H1 (cell line): Measurements from ENCODE around the gene RCE1. TPM values are rescaled to one million over a fixed set of nuclear protein-coding genes. Genes with fewer than 3 reads are reported as not detected.

ENCODE experiments used
- CTCF ChIA-PET: fragments of 300-600 bp; sonication (Branson Sonifier 250); formaldehyde crosslinking; loops from one replicate; lab custom pipeline; 2021; ENCODE audit not compliant: partially characterized antibody; lab: Charles Lee
- POLR2A ChIA-PET: fragments of 300-600 bp; sonication (Branson Sonifier 250); formaldehyde crosslinking; loops from one replicate; lab custom pipeline; 2021; ENCODE audit warnings: inconsistent platforms; ENCODE audit not compliant: partially characterized antibody; lab: Charles Lee
- DNase-seq, 2 experiments: peaks; one replicate each; pipeline versions ENCODE4 v3.0.0 to v3.0.0-alpha.2; 2010 to 2022; ENCODE audit warnings: low spot score in 2 of 2, low read depth in 1 of 2, mixed read lengths in 1 of 2
- FAIRE-seq: peaks from 2 replicates; lab custom pipeline; 2011; peaks lifted over from hg19 to GRCh38; lab: Jason Lieb, UNC
- H2AFZ ChIP-seq: 2 replicates; pipeline ENCODE4 v1.8.1; 2012; ENCODE audit warnings: low read length, inconsistent platforms
- H2AK5ac ChIP-seq: 2 replicates; pipeline ENCODE4 v1.6.1; 2013; ENCODE audit warnings: low read depth, low read length
- H2BK120ac ChIP-seq: replicated peaks from 2 replicates; pipeline ENCODE3; 2013; ENCODE audit warnings: low read depth, low read length, inconsistent platforms
- H2BK12ac ChIP-seq: 2 replicates; pipeline ENCODE4 v1.6.1; 2013; ENCODE audit warnings: low read depth, low read length
- H2BK15ac ChIP-seq: 2 replicates; pipeline ENCODE4 v1.6.1; 2013; ENCODE audit warnings: low read length
- H2BK20ac ChIP-seq: 2 replicates; pipeline ENCODE4 v1.6.1; 2013; ENCODE audit warnings: low read length
- H2BK5ac ChIP-seq: 2 replicates; pipeline ENCODE4 v1.6.1; 2013; ENCODE audit warnings: low read depth, low read length
- H3K14ac ChIP-seq: 2 replicates; pipeline ENCODE4 v1.6.1; 2013; ENCODE audit warnings: inconsistent platforms; ENCODE audit not compliant: insufficient read length
- H3K18ac ChIP-seq: 2 replicates; pipeline ENCODE4 v1.6.1; 2013; ENCODE audit warnings: low read length; ENCODE audit errors: extremely low read depth
- H3K23ac ChIP-seq: 2 replicates; pipeline ENCODE4 v1.6.1; 2013; ENCODE audit warnings: inconsistent platforms; ENCODE audit not compliant: insufficient read length
- H3K23me2 ChIP-seq: 2 replicates; pipeline ENCODE4 v1.6.1; 2013; ENCODE audit warnings: low read depth, low read length
- H3K27ac ChIP-seq: 2 replicates; pipeline ENCODE4 v1.6.1; 2011; ENCODE audit warnings: low read depth, low read length, inconsistent platforms
- H3K27me3 ChIP-seq, 4 experiments: replicated peaks in 1 of 4; 1 replicate in 1 of 4; 2 replicates in 3 of 4; pipeline versions ENCODE4 v1.6.1 to v1.8.1; 2011 to 2013; ENCODE audit warnings: low read length in 3 of 4, mild to moderate bottlenecking in 3 of 4, inconsistent platforms in 2 of 4, mixed read lengths in 2 of 4, moderate library complexity in 1 of 4; ENCODE audit not compliant: control insufficient read depth in 3 of 4, insufficient read depth in 3 of 4; ENCODE audit errors: extremely low read depth in 1 of 4
- H3K36me3 ChIP-seq, 4 experiments: 2 replicates each; pipeline versions ENCODE4 v1.6.1 to v1.8.1; 2011 to 2013; ENCODE audit warnings: mild to moderate bottlenecking in 4 of 4, low read length in 3 of 4, moderate library complexity in 2 of 4, control low read depth in 1 of 4, inconsistent platforms in 1 of 4; ENCODE audit not compliant: insufficient read depth in 4 of 4, control insufficient read depth in 2 of 4
- H3K4ac ChIP-seq: replicated peaks from 2 replicates; pipeline ENCODE3; 2013; ENCODE audit warnings: low read length, low read depth, mixed read lengths, inconsistent platforms; ENCODE audit not compliant: insufficient read length
- H3K4me1 ChIP-seq, 4 experiments: replicated peaks in 1 of 4; 1 replicate in 1 of 4; 2 replicates in 3 of 4; pipeline versions ENCODE4 v1.6.1 to v1.8.1; 2011 to 2013; ENCODE audit warnings: low read length in 3 of 4, inconsistent platforms in 2 of 4, mixed read lengths in 1 of 4; ENCODE audit not compliant: insufficient read depth in 4 of 4, control insufficient read depth in 3 of 4
- H3K4me2 ChIP-seq, 2 experiments: 2 replicates each; pipeline versions ENCODE4 v1.6.1 to v1.8.1; 2011 to 2013; ENCODE audit warnings: low read depth in 2 of 2, low read length in 2 of 2, control low read depth in 1 of 2, inconsistent platforms in 1 of 2, mild to moderate bottlenecking in 1 of 2; ENCODE audit not compliant: insufficient read depth in 1 of 2
- H3K4me3 ChIP-seq, 4 experiments: fragments of 200-600, 300-600 bp in 1 of 4; sonication (generic), shearing (Covaris generic), sonication (Bioruptor Twin) in 1 of 4; 2 replicates each; pipeline versions ENCODE4 v1.5.1 to v1.8.1; 2011 to 2016; ENCODE audit warnings: low read length in 4 of 4, low read depth in 3 of 4, control low read depth in 2 of 4, inconsistent platforms in 2 of 4, mild to moderate bottlenecking in 2 of 4, mixed read lengths in 1 of 4, moderate library complexity in 1 of 4; ENCODE audit not compliant: insufficient read depth in 2 of 4; ENCODE audit errors: extremely low read depth in 1 of 4
- H3K56ac ChIP-seq: replicated peaks from 2 replicates; pipeline ENCODE3; 2013; ENCODE audit warnings: low read depth, mild to moderate bottlenecking, mixed read lengths, low read length, inconsistent platforms; ENCODE audit not compliant: insufficient read length
- H3K79me1 ChIP-seq: 2 replicates; pipeline ENCODE4 v1.6.1; 2013; ENCODE audit warnings: low read depth, low read length, control low read depth
- H3K79me2 ChIP-seq, 2 experiments: 2 replicates each; pipeline versions ENCODE4 v1.6.1 to v1.8.1; 2012 to 2013; ENCODE audit warnings: low read length in 2 of 2, mild to moderate bottlenecking in 2 of 2, inconsistent platforms in 1 of 2; ENCODE audit not compliant: insufficient read depth in 2 of 2, control insufficient read depth in 1 of 2
- H3K9ac ChIP-seq, 4 experiments: replicated peaks in 1 of 4; 1 replicate in 1 of 4; 2 replicates in 3 of 4; pipeline versions ENCODE4 v1.6.1 to v1.8.1; 2011 to 2013; ENCODE audit warnings: low read depth in 3 of 4, low read length in 3 of 4, control low read depth in 2 of 4, mild to moderate bottlenecking in 2 of 4, moderate library complexity in 2 of 4, inconsistent platforms in 1 of 4; ENCODE audit errors: extremely low read depth in 1 of 4
- H3K9me3 ChIP-seq, 2 experiments: 2 replicates each; pipeline versions ENCODE4 v1.6.1 to v1.8.1; 2012 to 2013; ENCODE audit warnings: mild to moderate bottlenecking in 2 of 2, moderate library complexity in 2 of 2, control low read depth in 1 of 2, inconsistent platforms in 1 of 2, low read depth in 1 of 2, low read length in 1 of 2, mixed read lengths in 1 of 2; ENCODE audit not compliant: insufficient read depth in 2 of 2
- H4K20me1 ChIP-seq, 2 experiments: replicated peaks in 1 of 2; 2 replicates each; pipeline versions ENCODE3 to v1.8.1; 2011 to 2013; ENCODE audit warnings: inconsistent platforms in 2 of 2, low read length in 2 of 2, mild to moderate bottlenecking in 1 of 2; ENCODE audit not compliant: insufficient read depth in 2 of 2, control insufficient read depth in 1 of 2
- H4K5ac ChIP-seq: 2 replicates; pipeline ENCODE4 v1.6.1; 2013; ENCODE audit warnings: low read length, low read depth, mixed read lengths, inconsistent platforms; ENCODE audit not compliant: insufficient read length
- H4K8ac ChIP-seq: 2 replicates; pipeline ENCODE4 v1.8.0; 2013; ENCODE audit warnings: mild to moderate bottlenecking, moderate library complexity, low read length, inconsistent platforms; ENCODE audit not compliant: insufficient read depth; ENCODE audit errors: extremely low read depth
- H4K91ac ChIP-seq: replicated peaks from 2 replicates; pipeline ENCODE3; 2013; ENCODE audit warnings: low read length, mixed read lengths, inconsistent platforms; ENCODE audit not compliant: insufficient read length
- ASH2L ChIP-seq: fragments of 200-600, 300-600 bp; sonication (generic); IDR thresholded peaks from one replicate; pipeline ENCODE4 v1.7.1; 2017; ENCODE audit warnings: low read length
- ATF3 ChIP-seq: IDR thresholded peaks from 2 replicates; pipeline ENCODE4 v1.6.1; 2011; ENCODE audit warnings: low read depth, mild to moderate bottlenecking, low read length; ENCODE audit not compliant: insufficient read depth
- CBX5 ChIP-seq: fragments of 300-800, 300-1000 bp; sonication (generic); IDR thresholded peaks from 2 replicates; pipeline ENCODE4 v1.7.1; 2016; ENCODE audit warnings: antibody characterized with exemption, low read length, low read depth
- CEBPB ChIP-seq: IDR thresholded peaks from 2 replicates; pipeline ENCODE4 v1.6.1; 2012; ENCODE audit warnings: low read depth, low read length
- CREB1 ChIP-seq: IDR thresholded peaks from 2 replicates; pipeline ENCODE4 v1.6.1; 2012; ENCODE audit warnings: inconsistent platforms
- FOSL1 ChIP-seq: IDR thresholded peaks from 2 replicates; pipeline ENCODE4 v1.6.1; 2011; ENCODE audit warnings: mild to moderate bottlenecking, low read depth, low read length, moderate library complexity; ENCODE audit not compliant: insufficient read depth
- HDAC2 ChIP-seq, 2 experiments: fragments of 300-600 bp in 1 of 2; sonication (generic) in 1 of 2; IDR thresholded peaks; 2 replicates each; pipeline ENCODE4 v1.6.1; 2011 to 2012; ENCODE audit warnings: low read depth in 2 of 2, low read length in 2 of 2, mild to moderate bottlenecking in 2 of 2, moderate library complexity in 2 of 2, borderline replicate concordance in 1 of 2, inconsistent platforms in 1 of 2
- RBBP5 ChIP-seq: IDR thresholded peaks from 2 replicates; pipeline ENCODE4 v1.7.1; 2012; ENCODE audit warnings: low read depth, mild to moderate bottlenecking, inconsistent platforms, low read length, moderate library complexity, borderline replicate concordance
- RFX5 ChIP-seq: IDR thresholded peaks from 2 replicates; pipeline ENCODE4 v1.6.1; 2011; ENCODE audit warnings: low read depth, low read length, improper control_type of control experiment, borderline replicate concordance
- RXRA ChIP-seq: IDR thresholded peaks from 2 replicates; pipeline ENCODE4 v1.6.1; 2011; ENCODE audit warnings: low read depth, mild to moderate bottlenecking, low read length, moderate library complexity; ENCODE audit not compliant: insufficient read depth
- SP2 ChIP-seq: IDR thresholded peaks from 2 replicates; pipeline ENCODE4 v1.6.1; 2012; ENCODE audit warnings: mild to moderate bottlenecking, low read length, inconsistent platforms
- YY1 ChIP-seq: IDR thresholded peaks from 2 replicates; pipeline ENCODE4 v1.6.1; 2011; ENCODE audit warnings: low read depth, mild to moderate bottlenecking, low read length
- WGBS, 2 experiments: shearing (Covaris generic) in 1 of 2; methylation state at CpG; one replicate each; pipeline versions ENCODE4 v1.1.6 to v1.1.7; 2013 to 2015; ENCODE audit warnings: low lambda C conversion rate in 2 of 2, mixed read lengths in 2 of 2, inconsistent platforms in 1 of 2, low coverage in 1 of 2, missing lambda C conversion rate in 1 of 2; ENCODE audit not compliant: insufficient replicate concordance in 2 of 2, insufficient coverage in 1 of 2, insufficient read length in 1 of 2; ENCODE audit errors: extremely low coverage in 1 of 2, missing lambda C conversion rate in 1 of 2; 5-methylcytosine and 5-hydroxymethylcytosine counted together
- polyA plus RNA-seq, 7 experiments: library from polyadenylated mRNA; depleted of rRNA in 3 of 7; stranded (reverse) in 5 of 7; unstranded in 2 of 7; fragments of >200 nt in 5 of 7; fragments of 200-250 nt in 2 of 7; gene quantifications; 1 replicate in 5 of 7; 2 replicates in 1 of 7; 4 replicates in 1 of 7; pipeline versions ENCODE4 v1.2.1 to v1.2.3, GENCODE V29; 2011 to 2013; ENCODE audit warnings: missing spikeins in 2 of 7, mixed read lengths in 2 of 7
- total RNA-seq: library from RNA; stranded (reverse); fragmentation: NEBNext Ultra II Directional; extraction: Animal tissue kit (Norgen Biotek cat#: 25700); gene quantifications from 2 replicates; pipeline ENCODE4 v1.2.1, GENCODE V29; 2021

Gene RCE1
- total and polyA plus RNA-seq, 2 of the 8 experiments (the other 6 are each of a cell fraction or from before 2014, with no cell fraction given) = 35.8 to 84.8 TPM

DNA sequence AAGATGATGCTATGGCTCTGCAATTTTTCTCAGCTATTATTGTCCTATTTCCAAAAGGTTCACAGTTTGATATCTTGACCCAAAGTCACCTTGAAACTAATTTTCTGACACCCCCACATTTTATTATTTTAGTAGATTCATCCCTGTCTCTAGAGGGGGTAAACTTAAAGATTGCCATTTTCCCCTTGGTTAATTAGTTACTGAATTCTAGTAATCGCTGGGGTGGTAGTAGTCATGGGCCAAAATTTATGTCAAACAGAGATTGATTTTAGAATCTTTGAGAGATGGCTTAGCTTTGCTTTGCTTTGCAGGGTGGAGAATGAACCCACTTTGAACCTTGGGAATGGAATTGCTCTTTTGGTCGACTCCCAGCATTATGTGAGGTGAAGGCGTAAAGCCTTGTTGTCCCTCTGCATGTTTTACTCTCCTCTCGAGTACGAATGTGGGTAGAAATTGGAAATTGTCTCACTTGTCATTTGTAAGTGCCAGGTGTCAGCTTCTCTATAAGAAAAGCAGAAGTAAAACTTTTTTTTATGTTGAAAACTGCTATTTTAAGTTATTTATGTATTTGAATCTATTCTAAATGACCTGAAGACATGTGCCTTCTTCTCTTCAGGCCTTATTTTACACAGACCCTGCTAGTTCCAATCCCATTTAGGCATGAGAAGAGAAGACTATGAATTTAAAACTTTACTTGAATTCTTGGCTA is 42.4 kb upstream of the RCE1 start:
- no peaks in the 10 kb centered on the region for H4K20me1 ChIP-seq
- no peak overlapping the region for H2BK12ac ChIP-seq
- no peaks in the 10 kb centered on the region for H3K79me1 ChIP-seq
- no peak overlapping the region for H3K56ac ChIP-seq
- no peak overlapping the region for H3K18ac ChIP-seq
- no peaks in the 10 kb centered on the region for H3K9me3 ChIP-seq
- peaks cover 0 to 5% (median 1%) of the 10 kb centered on the region in 4 experiments; a peak in 2 of 8 replicates for H3K36me3 ChIP-seq
- no peak overlapping the region for H2BK15ac ChIP-seq
- H4K8ac ChIP-seq = no peak overlapping the region
- H3K23me2 ChIP-seq = no peaks in the 10 kb centered on the region
- H3K27me3 ChIP-seq = no peaks in the 10 kb centered on the region; a peak in 1 of 7 replicates
- no peak overlapping the region for H3K23ac ChIP-seq
- H2BK20ac ChIP-seq = no peak overlapping the region
- ChIA-PET POLR2A (no interaction called here), CTCF (interaction anchor here (0.9 kb wide), 1 partner anchor 44 kb away, joined by 3 read pairs; no protein-coding TSS in a partner anchor)
- no peak overlapping the region for H2BK120ac ChIP-seq
- no peak overlapping the region for H2AK5ac ChIP-seq
- no peak overlapping the region for H3K27ac ChIP-seq
- no peak overlapping the region for H2AFZ ChIP-seq
- no peak overlapping the region for H2BK5ac ChIP-seq
- H3K4me2 ChIP-seq = no peak overlapping the region
- H3K79me2 ChIP-seq = no peaks in the 10 kb centered on the region
- no peak for DNase-seq
- H3K4me3 ChIP-seq = no peak overlapping the region
- no peak overlapping the region for H3K14ac ChIP-seq
- H3K9ac ChIP-seq = no peak overlapping the region
- H3K4me1 ChIP-seq = no peaks in the 10 kb centered on the region
- FAIRE-seq = no peak
- H3K4ac ChIP-seq = no peak overlapping the region
- H4K5ac ChIP-seq = no peak overlapping the region
- 95% methylated on average over 5 of the region's 5 CpGs; no CpG with 5 or more reads in 1 of the 2 experiments for WGBS, 2 experiments
- H4K91ac ChIP-seq = no peak overlapping the region
- TF ChIP-seq RXRA = no peak
- no peak for TF ChIP-seq RFX5
- no peak for TF ChIP-seq ASH2L
- TF ChIP-seq FOSL1 = no peak
- TF ChIP-seq SP2 = no peak
- no peak for TF ChIP-seq CEBPB
- no peak for TF ChIP-seq CBX5
- TF ChIP-seq RBBP5 = no peak
- no peak for TF ChIP-seq ATF3
- TF ChIP-seq YY1 = no peak
- no peak for TF ChIP-seq CREB1
- TF ChIP-seq HDAC2 (IDR thresholded peaks at IDR 0.05; ENCODE audit: borderline replicate concordance in 1 of 2, low read depth in 2 of 2, low read length in 2 of 2) = no peak
